Astrocyte (in vitro differentiated cells and primary cell): Measurements from ENCODE around the gene FBXL19. TPM values are rescaled to one million over a fixed set of nuclear protein-coding genes. Genes with fewer than 3 reads are reported as not detected.

Experiments
- microRNA-seq: library from miRNA; unstranded; fragments of <30 nt; microRNA quantifications from one replicate; pipeline ENCODE4 v1.2.0, GENCODE V29; 2020
- total RNA-seq: library from RNA; stranded (reverse); gene quantifications from 2 replicates; pipeline ENCODE4 v1.2.1, GENCODE V29; 2021

FBXL19 gene
- total RNA-seq, 1 donor from 2014 or later = 42.5 TPM

Small RNA genes within 50 kb of the gene (microRNA-seq; reads per million reads assigned to microRNA genes)
- gene MIR4519 (not detected), gene MIR762 (1.1 reads per million)

Other genes starting within 250 kb of the FBXL19 start
- gene SRCAP, start 224.4 kb upstream of the FBXL19 start, total RNA-seq = 48.2 and 50.4 TPM in 2 replicates
- 31.1 and 34.2 TPM in 2 replicates for gene PHKG2, start 175.1 kb upstream of the FBXL19 start, total RNA-seq
- 4.0 and 4.1 TPM in 2 replicates for gene CFAP119, start 161.5 kb upstream of the FBXL19 start, total RNA-seq
- gene RNF40, start 161.2 kb upstream of the FBXL19 start, total RNA-seq = 85.4 and 94.6 TPM in 2 replicates
- gene ZNF629, start 136.4 kb upstream of the FBXL19 start, total RNA-seq = 17.4 and 17.6 TPM in 2 replicates
- gene BCL7C, start 29.5 kb upstream of the FBXL19 start, total RNA-seq = 37.7 and 40.7 TPM in 2 replicates
- gene CTF1, start 27.0 kb upstream of the FBXL19 start, total RNA-seq = 5.2 and 5.9 TPM in 2 replicates
- 21.1 and 22.6 TPM in 2 replicates for gene ORAI3, start 25.5 kb downstream of the FBXL19 start, total RNA-seq
- 15.4 and 18.7 TPM in 2 replicates for gene SETD1A, start 34.2 kb downstream of the FBXL19 start, total RNA-seq
- gene HSD3B7, start 61.6 kb downstream of the FBXL19 start, total RNA-seq = 8.3 and 9.0 TPM in 2 replicates
- gene STX1B, start 87.1 kb downstream of the FBXL19 start, total RNA-seq = 10.7 and 11.0 TPM in 2 replicates
- 54.9 and 56.0 TPM in 2 replicates for gene STX4, start 110.0 kb downstream of the FBXL19 start, total RNA-seq
- 18.6 and 21.6 TPM in 2 replicates for gene ZNF668, start 150.7 kb downstream of the FBXL19 start, total RNA-seq
- gene ZNF646, start 150.8 kb downstream of the FBXL19 start, total RNA-seq = 16.5 and 17.2 TPM in 2 replicates
- 3.4 and 7.1 TPM in 2 replicates for gene PRSS53, start 165.4 kb downstream of the FBXL19 start, total RNA-seq
- 133 and 156 TPM in 2 replicates for gene VKORC1, start 171.2 kb downstream of the FBXL19 start, total RNA-seq
- gene BCKDK, start 184.8 kb downstream of the FBXL19 start, total RNA-seq = 44.9 and 47.7 TPM in 2 replicates
- 27.3 and 33.5 TPM in 2 replicates for gene KAT8, start 194.1 kb downstream of the FBXL19 start, total RNA-seq
- 3.9 and 9.5 TPM in 2 replicates for gene PRSS8, start 212.2 kb downstream of the FBXL19 start, total RNA-seq
- 0.19 and 0.41 TPM in 2 replicates for gene PRSS36, start 226.5 kb downstream of the FBXL19 start, total RNA-seq